HepG2 (cell line): ENCODE measurements around the gene NLRC5. TPM values are rescaled to one million over a fixed set of nuclear protein-coding genes. Genes with fewer than 3 reads are reported as not detected.
"Not testable (repeated sequence)": the region's sequence is repeated elsewhere in the genome, so short reads cannot be mapped to it uniquely, and the experiment has no call there.

Experiments used
- ATAC-seq: fragments of 200-7000 bp; cut with Tn5 transposase; 3 replicates; pipeline ENCODE4 v1.9.1; 2020; ENCODE audit warnings: mild to moderate bottlenecking, moderate library complexity
- BruUV-seq: library from RNA; stranded (reverse); fragments of 400-500 nt; replicated peaks from 2 replicates; lab custom pipeline; 2021; lab: Mats Ljungman, UMichigan
- CTCF ChIA-PET: fragments of 300-600 bp; formaldehyde crosslinking; extraction: SDS; loops from one replicate; lab custom pipeline; 2021; ENCODE audit warnings: low total read pairs, inconsistent platforms, low intra/inter-chr PET ratio; lab: Yijun Ruan, JAX
- POLR2A ChIA-PET: fragments of 350-600 bp; sonication (Branson Sonifier 250); formaldehyde crosslinking; loops from one replicate; lab custom pipeline; 2020; ENCODE audit warnings: antibody characterized with exemption, inconsistent platforms; lab: Yijun Ruan, JAX
- DNase-seq: peaks from one replicate; pipeline ENCODE4 v3.0.0-alpha.2; 2015; ENCODE audit warnings: low spot score
- FAIRE-seq: peaks from 3 replicates; lab custom pipeline; 2011; peaks lifted over from hg19 to GRCh38; lab: Jason Lieb, UNC
- H2AFZ ChIP-seq: one replicate; pipeline ENCODE4 v1.6.1; 2011; ENCODE audit warnings: low read length, inconsistent platforms
- H3K27ac ChIP-seq: fragments of 300-600 bp; 3 replicates; pipeline ENCODE4 v1.8.0; 2011; ENCODE audit warnings: mixed run types, mild to moderate bottlenecking, mixed read lengths, low read length, inconsistent platforms; ENCODE audit not compliant: insufficient read depth; ENCODE audit errors: extremely low read length
- H3K27me3 ChIP-seq, 2 experiments: fragments of 200-600 bp in 1 of 2; 2 replicates in 1 of 2; 3 replicates in 1 of 2; pipeline versions ENCODE4 v1.6.0 to v1.8.0; 2011; ENCODE audit warnings: low read length in 2 of 2, mild to moderate bottlenecking in 2 of 2, moderate library complexity in 2 of 2, inconsistent platforms in 1 of 2; ENCODE audit not compliant: insufficient read depth in 2 of 2, control insufficient read depth in 1 of 2
- H3K36me3 ChIP-seq, 2 experiments: fragments of 200-600 bp in 1 of 2; replicated peaks in 1 of 2; 2 replicates in 1 of 2; 3 replicates in 1 of 2; pipeline versions ENCODE4 v1.5.1 to v1.8.0; 2011; ENCODE audit warnings: low read length in 2 of 2, inconsistent platforms in 1 of 2; ENCODE audit not compliant: insufficient read depth in 2 of 2, control insufficient read depth in 1 of 2
- H3K4me1 ChIP-seq: 2 replicates; pipeline ENCODE4 v1.5.1; 2012; ENCODE audit warnings: low read length, inconsistent platforms; ENCODE audit not compliant: insufficient read depth
- H3K4me2 ChIP-seq: 2 replicates; pipeline ENCODE4 v1.6.0; 2011; ENCODE audit warnings: low read depth, low read length, inconsistent platforms
- H3K4me3 ChIP-seq, 3 experiments: fragments of 200-600 bp in 1 of 3; sonication (generic), shearing (Covaris generic) in 1 of 3; replicated peaks in 1 of 3; 2 replicates each; pipeline ENCODE4 v1.5.1; 2011 to 2016; ENCODE audit warnings: low read length in 3 of 3, inconsistent platforms in 2 of 3, low read depth in 2 of 3, mild to moderate bottlenecking in 2 of 3, control low read depth in 1 of 3, mixed read lengths in 1 of 3; ENCODE audit not compliant: insufficient read depth in 1 of 3
- H3K79me2 ChIP-seq: one replicate; pipeline ENCODE4 v1.6.1; 2011; ENCODE audit warnings: low read length, inconsistent platforms; ENCODE audit not compliant: insufficient read depth
- H3K9ac ChIP-seq: 2 replicates; pipeline ENCODE4 v1.6.0; 2011; ENCODE audit warnings: mild to moderate bottlenecking, low read depth, low read length, inconsistent platforms; ENCODE audit not compliant: insufficient read depth
- H3K9me3 ChIP-seq: 2 replicates; pipeline ENCODE4 v1.5.1; 2012; ENCODE audit warnings: mild to moderate bottlenecking, low read length
- H4K20me1 ChIP-seq: 2 replicates; pipeline ENCODE4 v1.6.0; 2011; ENCODE audit warnings: inconsistent platforms, mild to moderate bottlenecking, low read length, moderate library complexity; ENCODE audit not compliant: insufficient read depth
- CCDC6 ChIP-seq: sonication (generic); formaldehyde crosslinking; IDR thresholded peaks from 2 replicates; pipeline ENCODE4 v1.8.1; 2022; ENCODE audit warnings: mild to moderate bottlenecking, missing genetic modification reagents, moderate library complexity
- E2F2 ChIP-seq: sonication (generic); formaldehyde crosslinking; IDR thresholded peaks from 2 replicates; pipeline ENCODE4 v1.4.0; 2020; ENCODE audit warnings: missing genetic modification reagents, borderline replicate concordance
- GATAD2A ChIP-seq: IDR thresholded peaks from 2 replicates; pipeline ENCODE4 v1.6.1; 2016
- HOXA7 ChIP-seq: sonication (generic); formaldehyde crosslinking; IDR thresholded peaks from 2 replicates; pipeline ENCODE4 v1.8.1; 2022; ENCODE audit warnings: mild to moderate bottlenecking, missing genetic modification reagents, moderate library complexity
- NPAS2 ChIP-seq: sonication (generic); formaldehyde crosslinking; IDR thresholded peaks from 2 replicates; pipeline ENCODE4 v1.8.0; 2022; ENCODE audit warnings: mild to moderate bottlenecking, missing genetic modification reagents, borderline replicate concordance
- SMARCC2 ChIP-seq: fragments of 450-650 bp; IDR thresholded peaks from 2 replicates; pipeline ENCODE4 v1.6.1; 2017; ENCODE audit warnings: antibody characterized with exemption, mild to moderate bottlenecking
- SNAI1 ChIP-seq: sonication (generic); formaldehyde crosslinking; IDR thresholded peaks from 2 replicates; pipeline ENCODE4 v1.5.0; 2020; ENCODE audit warnings: mild to moderate bottlenecking, missing genetic modification reagents, borderline replicate concordance
- ZNF232 ChIP-seq: sonication (generic); formaldehyde crosslinking; IDR thresholded peaks from 2 replicates; pipeline ENCODE4 v1.4.0; 2020; ENCODE audit warnings: missing genetic modification reagents, borderline replicate concordance
- WGBS: methylation state at CpG from one replicate; pipeline ENCODE4 v1.1.6; 2017; ENCODE audit warnings: low lambda C conversion rate; 5-methylcytosine and 5-hydroxymethylcytosine counted together
- in situ Hi-C: cut with HindIII; loops from 2 replicates; pipeline ENCODE4 v1.10.0; 2017; ENCODE audit warnings: low pct_unique_long_range_greater_than_20kb; ENCODE audit not compliant: extremely low pct_ligation_motif_present
- intact Hi-C: fragments of 100-400 bp; cut with micrococcal nuclease; formaldehyde crosslinking; loops from one replicate; pipeline ENCODE4 v1.10.0; 2022; ENCODE audit not compliant: unreplicated experiment
- polyA plus RNA-seq, 8 experiments: library from polyadenylated mRNA; depleted of rRNA in 3 of 8; stranded (reverse) in 7 of 8; unstranded in 1 of 8; fragments of >200 nt; fragmentation: Illumina TruSeq in 4 of 8; extraction: Trizol in 4 of 8; gene quantifications; 2 replicates each; pipeline versions ENCODE4 v1.2.1 to v1.2.3, GENCODE V29; 2011 to 2016; ENCODE audit warnings: low read depth in 4 of 8, missing spikeins in 1 of 8, mixed read lengths in 1 of 8; ENCODE audit not compliant: insufficient read depth in 1 of 8
- total RNA-seq, 5 experiments: library from RNA; depleted of rRNA; stranded (reverse); fragments of >200 nt; fragmentation: Illumina TruSeq; extraction: Trizol; gene quantifications; 2 replicates each; pipeline ENCODE4 v1.2.3, GENCODE V29; 2016; ENCODE audit warnings: low read depth in 1 of 5
- TF ChIP-seq, protein P1 (sequence below), 2 experiments: fragments of 450-650 bp in 1 of 2; sonication (generic) in 1 of 2; formaldehyde crosslinking; IDR thresholded peaks; 2 replicates each; pipeline versions ENCODE4 v1.5.0 to v1.8.0; 2020 to 2022; ENCODE audit warnings: mild to moderate bottlenecking in 1 of 2, missing genetic modification reagents in 1 of 2
- TF ChIP-seq, protein P2 (sequence below): sonication (generic); formaldehyde crosslinking; IDR thresholded peaks from 2 replicates; pipeline ENCODE4 v1.5.0; 2020; ENCODE audit warnings: mild to moderate bottlenecking, missing genetic modification reagents

Gene NLRC5
- total and polyA plus RNA-seq, 2 of the 13 experiments (the other 11 are each of a cell fraction or from before 2014, with no cell fraction given) = 6.3 to 12.7 TPM

DNA sequence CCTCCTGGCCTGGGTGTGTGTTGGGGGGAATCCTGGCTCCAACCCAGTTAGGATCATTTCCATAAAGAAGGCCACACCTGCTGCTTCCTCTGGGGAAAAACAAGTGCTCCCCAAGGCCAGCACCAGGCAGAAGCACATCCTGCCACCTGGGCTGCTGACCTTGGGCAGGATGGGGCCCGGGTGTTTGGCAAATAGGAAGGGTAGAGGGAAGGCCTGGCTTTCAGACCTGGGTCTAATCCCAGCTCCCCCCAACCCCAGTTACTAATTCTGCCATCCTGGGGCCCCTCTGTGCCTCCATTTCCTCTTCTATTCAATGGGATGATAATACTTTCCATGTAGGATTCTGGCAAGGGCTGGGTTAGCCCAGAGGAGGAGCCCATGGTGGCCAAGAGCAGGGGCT, 3.0 kb upstream of the NLRC5 start (continued):
- no peak for TF ChIP-seq HOXA7 (CRISPR knock-in tag)
- no peak for TF ChIP-seq ZNF232 (CRISPR knock-in tag)
- TF ChIP-seq E2F2 = no peak
- TF ChIP-seq CCDC6 = no peak
- no peak for TF ChIP-seq SNAI1 (CRISPR knock-in tag)
- TF ChIP-seq, protein P1, sequence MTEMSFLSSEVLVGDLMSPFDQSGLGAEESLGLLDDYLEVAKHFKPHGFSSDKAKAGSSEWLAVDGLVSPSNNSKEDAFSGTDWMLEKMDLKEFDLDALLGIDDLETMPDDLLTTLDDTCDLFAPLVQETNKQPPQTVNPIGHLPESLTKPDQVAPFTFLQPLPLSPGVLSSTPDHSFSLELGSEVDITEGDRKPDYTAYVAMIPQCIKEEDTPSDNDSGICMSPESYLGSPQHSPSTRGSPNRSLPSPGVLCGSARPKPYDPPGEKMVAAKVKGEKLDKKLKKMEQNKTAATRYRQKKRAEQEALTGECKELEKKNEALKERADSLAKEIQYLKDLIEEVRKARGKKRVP (CRISPR knock-in tag; IDR thresholded peaks at IDR 0.05) = no peak
- TF ChIP-seq SMARCC2 = no peak

- intact Hi-C loops = loop anchor here (2.0 kb wide), 1 partner anchor 22 kb away; no protein-coding TSS in a partner anchor
- in situ Hi-C loops = not testable (repeated sequence)
Measured at GRCh38 chr16:56986908-56987307, 2.4 kb upstream of the NLRC5 start.

More at GRCh38 chr16:56986908-56987307, 2.4 kb upstream of the NLRC5 start:
- H4K20me1 ChIP-seq, FAIRE-seq, BruUV-seq, H2AFZ ChIP-seq, ATAC-seq, H3K4me3 ChIP-seq, H3K27ac ChIP-seq, H3K9me3 ChIP-seq, CTCF ChIA-PET, DNase-seq, H3K79me2 ChIP-seq, H3K36me3 ChIP-seq, H3K9ac ChIP-seq: not testable (repeated sequence)
- Histone ChIP-seq H3K4me1 (peaks cover 83% of the 10 kb centered on the region), H3K4me2 (peak overlapping the region; percentile 23; the same call in 1 of the 2 replicates), H3K27me3 (peaks cover 3 to 45% of the 10 kb centered on the region in 2 experiments)
- POLR2A ChIA-PET = interaction anchor here (1.4 kb wide), 1 partner anchor 55 kb away, joined by 4 read pairs; no protein-coding TSS in a partner anchor
- WGBS = 32% methylated on average over 4 of the region's 4 CpGs
- TF ChIP-seq, protein P2, sequence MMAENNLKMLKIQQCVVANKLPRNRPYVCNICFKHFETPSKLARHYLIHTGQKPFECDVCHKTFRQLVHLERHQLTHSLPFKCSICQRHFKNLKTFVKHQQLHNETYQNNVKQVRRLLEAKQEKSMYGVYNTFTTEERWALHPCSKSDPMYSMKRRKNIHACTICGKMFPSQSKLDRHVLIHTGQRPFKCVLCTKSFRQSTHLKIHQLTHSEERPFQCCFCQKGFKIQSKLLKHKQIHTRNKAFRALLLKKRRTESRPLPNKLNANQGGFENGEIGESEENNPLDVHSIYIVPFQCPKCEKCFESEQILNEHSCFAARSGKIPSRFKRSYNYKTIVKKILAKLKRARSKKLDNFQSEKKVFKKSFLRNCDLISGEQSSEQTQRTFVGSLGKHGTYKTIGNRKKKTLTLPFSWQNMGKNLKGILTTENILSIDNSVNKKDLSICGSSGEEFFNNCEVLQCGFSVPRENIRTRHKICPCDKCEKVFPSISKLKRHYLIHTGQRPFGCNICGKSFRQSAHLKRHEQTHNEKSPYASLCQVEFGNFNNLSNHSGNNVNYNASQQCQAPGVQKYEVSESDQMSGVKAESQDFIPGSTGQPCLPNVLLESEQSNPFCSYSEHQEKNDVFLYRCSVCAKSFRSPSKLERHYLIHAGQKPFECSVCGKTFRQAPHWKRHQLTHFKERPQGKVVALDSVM = peak; percentile 92
- 0 out of 2 replicates have a peak, but pooled peaks have one; percentile 66 for TF ChIP-seq NPAS2
- TF ChIP-seq GATAD2A (CRISPR knock-in tag) = 0 out of 2 replicates have a peak, but pooled peaks have one; percentile 19
